Nephron (organoid): Measurements from ENCODE around the gene FARP2.
A peak's percentile ranks its signal among the peaks of the same experiment; 100 is the strongest.

Experiments
- H3K27ac Mint-ChIP-seq, 3 experiments: 2 replicates each; pipeline ENCODE4 v1.8.0; 2020; ENCODE audit warnings: mixed read lengths in 3 of 3, mild to moderate bottlenecking in 2 of 3, moderate library complexity in 1 of 3
- H3K27me3 Mint-ChIP-seq: 2 replicates; pipeline ENCODE4 v1.8.0; 2021; ENCODE audit warnings: low read depth, mild to moderate bottlenecking, moderate library complexity, mixed read lengths
- H3K36me3 Mint-ChIP-seq: 2 replicates; pipeline ENCODE4 v1.8.0; 2020; ENCODE audit warnings: low read depth, mixed read lengths
- H3K4me1 Mint-ChIP-seq: 2 replicates; pipeline ENCODE4 v1.8.0; 2020; ENCODE audit warnings: mixed read lengths
- H3K4me3 Mint-ChIP-seq, 3 experiments: 2 replicates each; pipeline ENCODE4 v1.8.0; 2020; ENCODE audit warnings: mild to moderate bottlenecking in 3 of 3, mixed read lengths in 3 of 3, moderate library complexity in 2 of 3
- H3K9me3 Mint-ChIP-seq: 2 replicates; pipeline ENCODE4 v1.8.0; 2020; ENCODE audit warnings: mixed read lengths
- CTCF ChIP-seq, 3 experiments: fragments of 200-600 bp; sonication (generic); IDR thresholded peaks; one replicate each; pipeline ENCODE4 v1.5.0; 2021; ENCODE audit warnings: antibody characterized with exemption in 3 of 3; ENCODE audit not compliant: unreplicated experiment in 3 of 3

Gene FARP2

GRCh38 chr2:241493092-241493491 is 137.0 kb downstream of the FARP2 start:
- Mint-ChIP-seq H3K36me3 (peaks cover 33% of the 10 kb centered on the region), H3K4me3 (no peak overlapping the region), H3K9me3 (no peaks in the 10 kb centered on the region), H3K27ac (no peak overlapping the region), H3K27me3 (no peaks in the 10 kb centered on the region), H3K4me1 (no peaks in the 10 kb centered on the region)
- no peak for TF ChIP-seq CTCF (IDR thresholded peaks at IDR 0.05; ENCODE audit: unreplicated experiment in 3 of 3)

GRCh38 chr2:241494311-241494908 is 138.3 kb downstream of the FARP2 start:
- peaks cover 28% of the 10 kb centered on the region for H3K36me3 Mint-ChIP-seq
- H3K4me3 Mint-ChIP-seq = no peak overlapping the region
- H3K27ac Mint-ChIP-seq = no peak overlapping the region
- H3K9me3 Mint-ChIP-seq = no peaks in the 10 kb centered on the region
- no peaks in the 10 kb centered on the region for H3K27me3 Mint-ChIP-seq
- H3K4me1 Mint-ChIP-seq = no peaks in the 10 kb centered on the region
- TF ChIP-seq CTCF (IDR thresholded peaks at IDR 0.05; ENCODE audit: unreplicated experiment in 3 of 3) = no peak

- no peaks in the 10 kb centered on the region for H3K27me3 Mint-ChIP-seq
Observed at GRCh38 chr2:241495172-241496002, 139.3 kb downstream of the FARP2 start.

GRCh38 chr2:241496003-241496707 is 140.1 kb downstream of the FARP2 start:
- H3K27ac Mint-ChIP-seq = no peak overlapping the region
- H3K27me3 Mint-ChIP-seq = no peaks in the 10 kb centered on the region
- no peak overlapping the region for H3K4me3 Mint-ChIP-seq
- H3K36me3 Mint-ChIP-seq = peaks cover 29% of the 10 kb centered on the region
- no peak for TF ChIP-seq CTCF (IDR thresholded peaks at IDR 0.05; ENCODE audit: unreplicated experiment in 3 of 3)
- H3K4me1 Mint-ChIP-seq = peaks cover 9% of the 10 kb centered on the region
- H3K9me3 Mint-ChIP-seq = no peaks in the 10 kb centered on the region

More at GRCh38 chr2:241495172-241496002, 139.3 kb downstream of the FARP2 start:
- TF ChIP-seq CTCF (IDR thresholded peaks at IDR 0.05; ENCODE audit: unreplicated experiment in 3 of 3) = no peak
- Mint-ChIP-seq H3K4me1 (peaks cover 9% of the 10 kb centered on the region), H3K9me3 (no peaks in the 10 kb centered on the region), H3K36me3 (peaks cover 29% of the 10 kb centered on the region), H3K4me3 (no peak overlapping the region), H3K27ac (peak overlapping the region in 1 of 3 experiments; percentile 58)

- H3K4me1 Mint-ChIP-seq = peaks cover 9% of the 10 kb centered on the region
- H3K27me3 Mint-ChIP-seq = no peaks in the 10 kb centered on the region
- no peak overlapping the region for H3K4me3 Mint-ChIP-seq
- H3K9me3 Mint-ChIP-seq = no peaks in the 10 kb centered on the region
- no peak overlapping the region for H3K27ac Mint-ChIP-seq
- no peak for TF ChIP-seq CTCF (IDR thresholded peaks at IDR 0.05; ENCODE audit: unreplicated experiment in 3 of 3)
- H3K36me3 Mint-ChIP-seq = peaks cover 30% of the 10 kb centered on the region
Observed at GRCh38 chr2:241496904-241497877, 141.1 kb downstream of the FARP2 start.
